Left colon (tissue), 2 donors: ENCODE measurements around the gene MFSD1. TPM values are rescaled to one million over a fixed set of nuclear protein-coding genes. Genes with fewer than 3 reads are reported as not detected.
A peak's percentile ranks its signal among the peaks of the same experiment; 100 is the strongest.
"Not testable (repeated sequence)": the region's sequence is repeated elsewhere in the genome, so short reads cannot be mapped to it uniquely, and the experiment has no call there.

ENCODE experiments used
- ATAC-seq: fragments of 200-7000 bp; cut with Tn5 transposase; one replicate; pipeline ENCODE4 v1.9.1; 2020; ENCODE audit warnings: mild to moderate bottlenecking, moderate library complexity
- DNase-seq, 2 donors: peaks; one replicate each; pipeline ENCODE4 v3.0.0-alpha.2; 2020
- intact Hi-C, 2 donors: fragments of 100-400 bp; cut with DNase I in 1 of 2; cut with micrococcal nuclease in 1 of 2; formaldehyde crosslinking; loops; one replicate each; pipeline versions ENCODE4 v1.11.2 to v1.14.0; 2022; cut with DNase I, micrococcal nuclease
- total RNA-seq, 2 donors: library from RNA; stranded (reverse); fragmentation: NEBNext Ultra II Directional; extraction: Animal tissue kit (Norgen Biotek cat#: 25700); gene quantifications; one replicate each; pipeline ENCODE4 v1.2.1, GENCODE V29; 2021
- donor health status: DM: no; HTN: no; CAD: no.
- donor health status: DM: yes; HTN: yes; CAD: no.

The MFSD1 gene
- total RNA-seq, 2 donors from 2014 or later: 60.8 to 62.0 TPM

- ATAC-seq: no peak
- intact Hi-C loops: no loop called here
- no peak for DNase-seq
Measured at GRCh38 chr3:158774965-158775364, 26.9 kb upstream of the MFSD1 start.

DNA sequence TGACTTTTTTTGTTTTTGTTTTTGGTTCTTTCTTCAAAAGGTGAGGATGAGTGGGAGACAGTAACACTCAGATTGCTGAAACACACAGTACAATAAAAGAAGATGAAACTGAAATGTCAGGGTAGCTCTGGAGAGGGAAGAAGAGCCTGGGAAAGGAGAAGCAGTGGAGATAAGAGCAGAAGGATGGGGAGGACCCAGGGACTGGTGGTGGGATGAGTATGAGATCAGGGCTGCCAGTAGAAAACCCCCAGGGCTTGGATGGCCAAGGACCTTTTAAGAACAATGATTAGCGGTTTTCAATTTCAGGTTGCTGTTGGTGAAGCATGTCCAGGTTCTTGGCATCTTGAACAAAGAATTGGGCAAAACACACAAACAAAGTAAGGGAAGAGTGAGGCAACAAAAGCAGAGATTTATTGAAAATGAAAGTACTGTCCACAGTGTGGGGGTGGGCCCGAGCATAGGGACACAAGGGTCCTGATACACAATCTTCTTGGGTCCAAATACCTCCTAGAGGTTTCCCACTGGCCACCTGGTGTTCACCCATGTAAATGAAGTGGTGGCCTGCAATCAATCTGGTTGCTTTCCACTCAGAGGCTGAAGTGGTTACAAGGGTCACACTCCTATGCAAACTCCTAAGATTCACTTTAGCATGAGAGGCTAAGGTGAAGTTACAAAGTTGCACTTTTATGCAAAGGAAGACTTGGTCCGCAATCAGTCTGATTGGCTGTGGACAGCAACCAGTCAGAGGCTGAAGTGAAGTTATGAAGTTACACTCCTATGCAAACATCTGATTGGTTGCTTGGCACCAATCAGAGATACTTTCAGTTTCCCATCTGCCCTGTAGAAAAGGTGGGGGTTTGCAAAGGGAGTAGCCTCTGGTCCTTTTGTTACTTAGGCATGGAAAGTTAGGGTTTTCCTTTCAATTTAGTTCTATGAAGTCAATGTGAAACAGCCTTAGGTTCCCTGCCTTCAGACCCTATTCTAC, 26.1 kb upstream of the MFSD1 start:
- intact Hi-C loops: no loop called here
- ATAC-seq: no peak
- no peak for DNase-seq

DNA sequence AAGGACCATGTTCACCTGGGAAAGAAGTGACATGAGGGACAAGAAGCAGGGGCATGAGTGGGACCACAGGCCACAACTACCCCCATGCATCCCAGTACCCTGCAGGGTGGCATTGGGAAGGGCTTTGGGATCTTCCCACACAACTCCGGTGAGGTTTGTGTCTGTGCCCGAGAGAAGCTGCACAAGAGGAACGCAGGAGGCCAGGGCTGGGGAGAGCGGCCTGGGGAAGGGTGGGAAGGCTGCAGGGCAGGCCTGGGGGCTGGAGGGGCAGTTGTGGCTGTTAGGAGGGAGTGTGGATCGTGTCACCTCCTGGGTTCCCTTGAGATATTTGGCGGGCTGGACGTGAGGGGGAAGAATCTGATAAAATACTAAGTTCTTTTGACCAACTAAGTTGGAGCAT, 25.3 kb upstream of the MFSD1 start:
- ATAC-seq (no peak), DNase-seq (no peak)
- intact Hi-C loops: no loop called here

- DNase-seq (no peak), ATAC-seq (peak; percentile 41)
- intact Hi-C loops: no loop called here
Measured at GRCh38 chr3:158777161-158777873, 24.5 kb upstream of the MFSD1 start.

DNA sequence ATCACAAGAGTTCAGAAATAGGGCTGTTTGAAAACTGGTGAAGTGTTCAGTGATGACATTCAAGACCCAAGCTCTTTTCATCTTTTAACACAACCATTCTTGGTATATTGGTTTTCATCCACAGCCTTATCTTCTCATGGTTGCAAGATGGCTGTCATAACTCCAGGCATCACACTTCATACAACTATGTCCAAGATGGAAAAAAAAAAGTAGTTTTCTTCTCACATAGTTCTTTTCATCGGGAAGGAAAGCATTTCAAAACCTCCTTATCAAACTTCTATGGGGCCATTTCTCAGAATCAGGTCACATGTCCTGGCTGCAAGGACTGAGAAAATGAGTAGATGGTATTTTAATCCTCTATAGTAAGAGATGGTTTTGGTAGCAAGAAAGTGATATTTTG, 21.1 kb upstream of the MFSD1 start:
- intact Hi-C loops: no loop called here
- DNase-seq (no peak), ATAC-seq (no peak)

GRCh38 chr3:158781191-158781590, 20.7 kb upstream of the MFSD1 start:
- intact Hi-C loops: no loop called here
- ATAC-seq (peak; percentile 10), DNase-seq (no peak)

DNA sequence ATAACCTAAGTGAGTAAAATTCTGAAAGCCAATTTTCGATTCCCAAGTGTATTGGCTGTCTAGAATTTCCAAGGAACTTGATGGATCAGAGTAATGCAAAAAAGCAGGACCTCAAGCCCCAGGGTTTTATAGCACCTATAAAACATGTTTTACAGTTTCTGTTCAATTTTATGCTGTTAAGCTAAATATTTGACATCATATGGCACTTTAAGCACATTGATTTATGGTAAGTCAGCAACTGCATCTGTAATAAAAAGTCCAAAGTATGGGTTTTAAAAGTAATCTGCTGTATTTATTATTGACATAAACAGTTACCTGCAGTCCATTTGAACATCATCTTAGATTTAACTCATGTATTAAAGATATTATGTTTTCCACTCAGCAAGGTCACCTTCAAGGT, 20.0 kb upstream of the MFSD1 start:
- intact Hi-C loops: no loop called here
- no peak for DNase-seq
- ATAC-seq: peak; percentile 86

- ATAC-seq (peak; percentile 64), DNase-seq (no peak)
- intact Hi-C loops: no loop called here
Measured at GRCh38 chr3:158782283-158782989, 19.4 kb upstream of the MFSD1 start.

GRCh38 chr3:158783051-158783450, 18.8 kb upstream of the MFSD1 start:
- peak; percentile 36 for ATAC-seq

GRCh38 chr3:158785972-158786371, 15.9 kb upstream of the MFSD1 start:
- intact Hi-C loops: no loop called here
- no peak for DNase-seq
- no peak for ATAC-seq

More at GRCh38 chr3:158783051-158783450, 18.8 kb upstream of the MFSD1 start:
- intact Hi-C loops: no loop called here
- no peak for DNase-seq

- ATAC-seq (no peak), DNase-seq (no peak)
- intact Hi-C loops: no loop called here
Measured at GRCh38 chr3:158788446-158788845, 13.4 kb upstream of the MFSD1 start.

DNA sequence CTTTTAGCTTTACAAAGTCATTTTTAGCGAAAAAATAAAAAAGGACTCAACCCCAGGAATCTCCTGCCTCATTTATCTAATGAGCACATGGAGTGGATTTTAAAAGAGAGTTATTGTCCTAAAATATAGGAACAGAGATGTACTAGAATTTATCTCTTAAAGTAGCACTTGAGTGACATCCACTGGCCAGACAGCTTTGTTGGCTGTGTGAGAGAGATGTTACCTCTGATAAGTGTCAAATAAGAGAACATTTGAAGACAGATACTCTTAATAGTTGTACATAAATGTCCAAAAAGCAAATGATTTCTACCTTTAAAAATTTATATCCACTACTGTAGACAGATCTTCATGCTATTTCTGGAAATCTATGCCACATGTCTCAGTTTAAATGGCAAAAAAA, 12.3 kb upstream of the MFSD1 start:
- peak in 1 of 2 donors; percentile 26 for DNase-seq
- intact Hi-C loops: no loop called here
- peak; percentile 84 for ATAC-seq

DNA sequence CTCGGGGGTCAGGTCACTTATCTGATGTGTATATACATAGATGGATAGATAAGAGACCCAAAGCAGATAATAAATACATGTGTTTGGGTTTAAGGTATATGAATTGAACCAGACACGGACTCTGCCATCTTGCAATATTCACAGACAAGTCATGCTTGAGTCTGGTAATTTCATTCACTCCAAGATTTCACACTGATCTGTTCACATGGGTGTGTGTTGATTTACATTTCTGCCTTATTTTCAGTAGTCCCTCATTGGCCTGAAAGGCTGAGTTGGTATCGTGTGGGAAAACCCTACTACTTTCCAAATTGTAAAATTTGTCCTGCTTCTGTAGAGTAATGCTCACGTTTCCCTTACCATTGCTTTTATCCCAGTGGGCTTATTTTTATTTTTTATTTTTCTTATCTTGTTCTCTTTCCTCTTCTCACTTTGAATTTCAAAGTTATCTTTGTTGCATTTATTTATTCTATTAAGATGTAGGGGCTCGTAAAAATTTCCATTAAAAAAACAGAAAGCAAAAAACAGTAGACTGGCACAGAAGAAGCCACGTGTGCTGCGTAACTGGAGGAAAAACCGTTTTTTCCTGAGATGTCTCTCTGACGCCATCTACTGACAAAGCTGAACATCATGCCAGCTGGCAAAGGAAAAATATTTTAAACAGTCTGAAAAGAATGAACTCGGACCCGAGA, 10.8 kb upstream of the MFSD1 start:
- DNase-seq (no peak), ATAC-seq (peak; percentile 63)
- intact Hi-C loops: loop anchor here in 1 of 2 donors (2.0 to 5.0 kb wide), 2 partner anchors 64 to 129 kb away; no protein-coding TSS in a partner anchor

DNA sequence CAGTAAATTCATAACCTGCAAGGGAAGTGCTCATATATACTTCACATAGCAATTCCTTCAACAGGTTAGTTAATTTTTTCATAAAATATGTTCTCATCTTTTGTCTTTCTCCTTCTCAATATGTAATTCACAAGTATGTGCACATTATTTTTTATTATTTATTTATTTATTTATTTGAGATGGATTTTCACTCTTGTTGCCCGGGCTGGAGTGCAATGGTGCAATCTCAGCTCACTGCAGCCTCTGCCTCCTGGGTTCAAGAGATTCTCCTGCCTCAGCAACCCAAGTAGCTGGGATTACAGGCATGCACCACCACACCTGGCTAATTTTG, 10.3 kb upstream of the MFSD1 start:
- intact Hi-C loops: loop anchor here in 1 of 2 donors (2.0 to 5.0 kb wide), 2 partner anchors 65 to 129 kb away; no protein-coding TSS in a partner anchor

DNA sequence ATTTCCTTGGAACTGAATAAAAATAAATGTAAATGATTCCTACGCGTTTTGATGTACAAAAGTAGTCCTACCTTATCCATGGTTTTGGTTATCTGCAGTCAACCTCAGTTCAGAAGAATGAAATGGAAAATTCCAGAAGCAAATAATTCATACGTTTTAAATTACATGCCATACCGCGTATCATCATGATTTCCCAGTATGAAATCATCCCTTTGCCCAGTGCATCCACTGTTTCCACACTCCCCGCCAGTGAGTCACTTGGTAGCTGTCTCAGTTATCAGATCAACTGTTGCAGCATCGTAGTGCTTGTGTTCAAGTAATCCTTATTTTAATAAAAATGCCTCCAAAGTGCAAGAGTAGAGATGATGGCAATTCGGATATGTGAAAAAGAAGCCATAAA, 9.1 kb upstream of the MFSD1 start:
- intact Hi-C loops: loop anchor here in 1 of 2 donors (5.0 kb wide), 1 partner anchor 130 kb away; no protein-coding TSS in a partner anchor
- no peak for ATAC-seq

More for the DNA sequence above, 10.3 kb upstream of the MFSD1 start:
- not testable (repeated sequence) for DNase-seq, ATAC-seq

DNA sequence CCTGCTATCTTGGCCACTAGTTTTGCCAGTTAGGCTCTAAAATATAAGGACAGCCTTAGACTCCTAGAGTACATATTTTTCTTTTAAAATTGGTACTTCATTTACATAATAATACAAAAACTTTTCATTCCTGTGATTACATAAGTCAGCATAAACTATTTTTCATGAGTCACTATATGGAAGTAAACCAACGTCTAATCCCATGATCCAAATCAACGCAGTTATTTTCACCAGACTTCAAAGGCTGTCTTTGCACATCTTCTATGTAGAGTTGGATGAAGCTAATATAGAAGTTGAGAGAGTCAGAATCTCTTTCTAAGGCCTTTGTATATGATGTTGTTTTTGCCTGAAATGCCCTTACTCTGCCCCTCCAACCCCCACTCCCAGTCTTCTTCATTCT, 7.6 kb upstream of the MFSD1 start:
- DNase-seq (no peak), ATAC-seq (no peak)
- intact Hi-C loops: loop anchor here in 1 of 2 donors (5.0 kb wide), 1 partner anchor 132 kb away; no protein-coding TSS in a partner anchor

More for the DNA sequence above, 9.1 kb upstream of the MFSD1 start:
- no peak for DNase-seq

GRCh38 chr3:158794936-158795518, 6.8 kb upstream of the MFSD1 start:
- intact Hi-C loops: loop anchor here in 1 of 2 donors (5.0 kb wide), 1 partner anchor 133 kb away; no protein-coding TSS in a partner anchor
- DNase-seq: no peak
- ATAC-seq: peak; percentile 52

- peak; percentile 78 for ATAC-seq
- DNase-seq: peak; percentile 38 to 46
- intact Hi-C loops: no loop called here
Measured at GRCh38 chr3:158801201-158801600, 653 bp upstream of the MFSD1 start.
